ENCODE measurements around the gene CA6.

CA6 gene

DNA sequence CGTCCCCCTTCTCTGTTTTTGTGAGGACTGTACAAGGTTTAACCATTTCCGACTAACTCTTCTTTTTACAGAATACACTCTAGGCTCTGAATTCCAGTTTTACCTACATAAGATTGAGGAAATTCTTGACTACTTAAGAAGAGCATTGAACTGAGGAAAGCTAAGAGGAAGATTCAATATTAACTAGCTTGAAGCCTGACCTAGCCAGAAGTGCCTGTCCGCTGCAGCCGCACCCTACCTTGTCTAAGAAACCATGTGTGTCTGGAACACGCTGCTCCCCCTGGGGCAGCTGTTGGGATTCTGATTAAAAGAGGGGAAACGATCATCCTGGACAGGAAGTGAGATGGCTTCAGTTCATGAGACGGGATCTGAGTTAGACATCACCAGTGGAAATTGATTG is 28.9 kb downstream of the CA6 start:
- TF ChIP-seq, protein P1, sequence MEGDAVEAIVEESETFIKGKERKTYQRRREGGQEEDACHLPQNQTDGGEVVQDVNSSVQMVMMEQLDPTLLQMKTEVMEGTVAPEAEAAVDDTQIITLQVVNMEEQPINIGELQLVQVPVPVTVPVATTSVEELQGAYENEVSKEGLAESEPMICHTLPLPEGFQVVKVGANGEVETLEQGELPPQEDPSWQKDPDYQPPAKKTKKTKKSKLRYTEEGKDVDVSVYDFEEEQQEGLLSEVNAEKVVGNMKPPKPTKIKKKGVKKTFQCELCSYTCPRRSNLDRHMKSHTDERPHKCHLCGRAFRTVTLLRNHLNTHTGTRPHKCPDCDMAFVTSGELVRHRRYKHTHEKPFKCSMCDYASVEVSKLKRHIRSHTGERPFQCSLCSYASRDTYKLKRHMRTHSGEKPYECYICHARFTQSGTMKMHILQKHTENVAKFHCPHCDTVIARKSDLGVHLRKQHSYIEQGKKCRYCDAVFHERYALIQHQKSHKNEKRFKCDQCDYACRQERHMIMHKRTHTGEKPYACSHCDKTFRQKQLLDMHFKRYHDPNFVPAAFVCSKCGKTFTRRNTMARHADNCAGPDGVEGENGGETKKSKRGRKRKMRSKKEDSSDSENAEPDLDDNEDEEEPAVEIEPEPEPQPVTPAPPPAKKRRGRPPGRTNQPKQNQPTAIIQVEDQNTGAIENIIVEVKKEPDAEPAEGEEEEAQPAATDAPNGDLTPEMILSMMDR (IDR thresholded peaks at IDR 0.05; ENCODE audit: borderline replicate concordance, insufficient read depth, low read depth, low read length): no peak

DNA sequence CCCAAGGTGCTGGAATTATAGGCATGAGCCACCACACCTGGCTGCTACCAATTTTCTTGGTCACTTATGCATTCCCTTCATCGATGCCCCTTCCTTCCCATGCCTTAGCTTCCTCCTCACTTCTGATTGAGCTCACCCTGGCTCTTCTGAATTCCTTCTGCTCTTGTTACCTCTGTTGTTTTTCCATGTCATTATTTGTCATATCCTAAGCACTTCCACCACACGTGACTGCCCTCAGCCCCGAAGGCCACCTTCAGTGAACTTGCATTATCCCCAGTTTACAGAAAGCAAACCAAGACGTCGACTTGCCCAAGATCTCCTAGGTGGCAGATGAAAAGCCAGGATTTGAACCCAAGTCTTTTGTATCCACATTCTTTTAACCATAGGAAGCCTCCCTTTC is 30.7 kb downstream of the CA6 start:
- no peak overlapping the region for H3K4me3 ChIP-seq (ENCODE audit: low read depth, low read length)
- TF ChIP-seq, protein P1 (IDR thresholded peaks at IDR 0.05; ENCODE audit: borderline replicate concordance, insufficient read depth, low read depth, low read length): no peak

More for the DNA sequence above, 28.9 kb downstream of the CA6 start:
- H3K4me3 ChIP-seq (ENCODE audit: low read depth, low read length): no peak overlapping the region

DNA sequence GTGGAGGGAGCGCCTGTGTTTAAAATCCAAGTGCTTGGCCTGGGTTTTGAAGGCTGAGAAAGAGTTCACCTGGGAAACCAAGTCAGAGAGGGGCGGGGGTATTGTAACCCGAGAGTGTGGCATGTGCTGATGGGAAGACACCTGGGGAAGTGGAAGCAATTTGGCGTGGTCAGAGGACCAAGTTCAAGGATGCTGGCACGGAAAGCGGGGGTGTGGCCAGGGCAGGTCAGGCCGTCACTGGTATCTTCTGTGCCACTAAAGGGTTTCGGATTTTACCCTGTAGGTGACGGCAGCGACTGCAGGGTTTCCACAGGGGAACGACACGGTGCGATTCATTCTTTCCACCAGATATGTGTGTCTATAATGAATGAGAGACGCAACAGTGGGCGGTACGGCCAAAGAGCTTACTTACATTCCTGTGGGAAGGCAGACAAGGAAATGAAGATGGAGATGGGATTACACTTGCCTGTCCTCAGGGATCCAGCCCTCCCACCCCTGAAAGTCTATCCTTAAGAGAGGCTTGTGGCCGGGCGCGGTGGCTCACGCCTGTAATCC is 31.3 kb downstream of the CA6 start:
- H3K4me3 ChIP-seq (ENCODE audit: low read depth, low read length): no peak overlapping the region
- TF ChIP-seq, protein P1 (IDR thresholded peaks at IDR 0.05; ENCODE audit: borderline replicate concordance, insufficient read depth, low read depth, low read length): no peak

DNA sequence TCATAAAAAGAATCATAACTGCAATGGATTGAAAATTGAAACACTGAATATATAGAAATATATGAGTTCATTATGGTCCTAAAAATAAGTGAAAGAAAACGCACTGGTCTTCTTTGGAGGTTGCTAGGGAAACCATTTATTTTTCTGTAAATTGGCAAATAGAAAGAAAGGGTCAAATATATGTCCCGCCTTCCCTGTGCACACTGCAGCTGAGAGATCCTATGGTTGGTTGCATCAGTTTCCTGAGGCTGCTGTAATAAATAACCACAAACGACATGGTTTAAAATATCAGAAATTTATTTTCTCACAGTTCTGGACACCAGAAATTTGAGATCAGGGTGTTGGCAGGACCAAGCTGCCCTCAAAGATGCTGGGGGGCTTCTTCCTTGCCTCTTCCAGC is 35.0 kb downstream of the CA6 start:
- H3K4me3 ChIP-seq (ENCODE audit: low read depth, low read length): no peak overlapping the region
- TF ChIP-seq, protein P1 (IDR thresholded peaks at IDR 0.05; ENCODE audit: borderline replicate concordance, insufficient read depth, low read depth, low read length): no peak

DNA sequence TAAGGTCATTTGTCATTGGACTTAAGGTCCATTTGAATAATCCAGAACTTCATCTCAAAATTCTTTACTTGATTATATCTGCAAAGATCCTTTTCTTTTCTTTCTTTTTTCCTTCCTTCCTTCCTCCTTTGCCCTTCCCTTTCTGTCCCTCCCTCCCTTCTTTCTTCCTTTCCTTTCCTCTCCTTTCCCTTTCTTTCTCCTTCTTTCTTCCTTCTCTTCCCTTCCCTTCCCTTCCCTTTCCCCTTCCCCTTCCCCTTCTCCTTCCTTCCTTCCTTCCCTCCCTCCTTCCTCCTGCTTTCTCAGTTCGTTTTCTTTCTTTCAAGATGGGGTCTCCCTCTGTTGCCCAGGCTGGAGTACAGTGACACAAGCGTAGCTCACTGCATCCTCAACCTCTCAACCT is 35.5 kb downstream of the CA6 start:
- TF ChIP-seq, protein P1 (IDR thresholded peaks at IDR 0.05; ENCODE audit: borderline replicate concordance, insufficient read depth, low read depth, low read length): no peak

DNA sequence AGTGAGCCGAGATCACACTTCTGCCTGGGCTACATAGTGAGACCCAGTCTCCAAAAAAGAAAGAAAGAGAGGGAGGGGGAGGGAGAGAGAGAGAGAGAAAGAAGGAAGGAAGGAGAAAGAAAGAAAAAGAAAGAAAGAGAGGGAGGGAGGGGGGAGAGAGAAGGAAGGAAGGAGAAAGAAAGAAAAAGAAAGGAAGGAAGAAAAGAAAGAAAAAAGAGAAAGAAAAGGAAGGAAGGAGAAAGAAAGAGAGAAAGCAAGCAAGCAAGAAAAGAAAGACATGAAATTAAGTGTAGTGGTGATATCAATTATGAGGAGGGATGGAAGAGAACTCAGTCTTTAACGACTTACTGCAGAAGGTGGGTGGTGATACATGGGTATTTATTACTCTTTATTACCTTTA is 38.5 kb downstream of the CA6 start:
- no peak overlapping the region for H3K4me3 ChIP-seq (ENCODE audit: low read depth, low read length)
- TF ChIP-seq, protein P1 (IDR thresholded peaks at IDR 0.05; ENCODE audit: borderline replicate concordance, insufficient read depth, low read depth, low read length): no peak

More for the DNA sequence above, 35.5 kb downstream of the CA6 start:
- no peak overlapping the region for H3K4me3 ChIP-seq (ENCODE audit: low read depth, low read length)

DNA sequence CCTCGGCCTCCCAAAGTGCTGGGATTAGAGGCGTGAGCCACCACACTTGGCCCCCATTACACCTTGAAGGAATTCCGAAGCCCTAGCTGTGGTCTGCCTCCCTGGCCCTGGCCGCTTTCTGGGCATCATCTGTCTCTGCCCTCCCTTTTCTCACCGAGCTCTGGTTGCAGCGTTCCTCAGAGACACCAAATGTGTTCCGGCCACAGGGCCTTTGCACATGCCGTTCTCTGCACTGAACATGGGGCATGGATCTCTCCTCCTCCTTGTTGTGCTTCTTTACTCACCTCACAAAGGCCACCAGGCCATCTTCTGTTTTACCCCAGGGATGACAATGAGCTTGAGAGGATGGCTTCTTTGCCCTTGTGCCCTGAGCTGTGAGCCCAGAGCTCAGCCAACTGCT is 39.3 kb downstream of the CA6 start:
- H3K4me3 ChIP-seq (ENCODE audit: low read depth, low read length): no peak overlapping the region
- TF ChIP-seq, protein P1 (IDR thresholded peaks at IDR 0.05; ENCODE audit: borderline replicate concordance, insufficient read depth, low read depth, low read length): no peak

Data from GM12875 (cell line).